C4-2B (cell line): Measurements from ENCODE around the gene SCN5A.
A peak's percentile ranks its signal among the peaks of the same experiment; 100 is the strongest.

Experiments used
- H3K27ac ChIP-seq: fragments of 450-650 bp; 2 replicates; pipeline ENCODE4 v1.5.1; 2017
- CTCF ChIP-seq: fragments of 450-650 bp; conservative IDR thresholded peaks from 2 replicates; pipeline ENCODE4 v1.5.1; 2017; ENCODE audit warnings: mild to moderate bottlenecking
- ZFX ChIP-seq: fragments of 450-650 bp; IDR thresholded peaks from 2 replicates; pipeline ENCODE4 v1.6.1; 2017

Gene SCN5A

GRCh38 chr3:38653685-38654537, 4.4 kb upstream of the SCN5A start:
- TF ChIP-seq CTCF: no peak
- TF ChIP-seq ZFX: no peak

GRCh38 chr3:38652934-38653333, 3.4 kb upstream of the SCN5A start:
- H3K27ac ChIP-seq: no peak overlapping the region
- TF ChIP-seq ZFX (no peak), CTCF (no peak)

More at GRCh38 chr3:38653685-38654537, 4.4 kb upstream of the SCN5A start:
- H3K27ac ChIP-seq: no peak overlapping the region

- TF ChIP-seq ZFX (no peak), CTCF (peak; percentile 89)
- no peak overlapping the region for H3K27ac ChIP-seq
Measured at GRCh38 chr3:38651153-38651789, 1.8 kb upstream of the SCN5A start.

GRCh38 chr3:38650248-38650951, 913 bp upstream of the SCN5A start:
- TF ChIP-seq CTCF: no peak
- no peak for TF ChIP-seq ZFX
- peak overlapping the region; percentile 35; the same call in 1 of the 2 replicates for H3K27ac ChIP-seq

- no peak overlapping the region; the same call in 1 of the 2 replicates for H3K27ac ChIP-seq
- no peak for TF ChIP-seq CTCF
- no peak for TF ChIP-seq ZFX
Measured at GRCh38 chr3:38648659-38649499, 608 bp downstream of the SCN5A start.

GRCh38 chr3:38648024-38648658, 1.3 kb downstream of the SCN5A start:
- no peak overlapping the region for H3K27ac ChIP-seq
- TF ChIP-seq CTCF (no peak), ZFX (no peak)
